ENCODE results near the gene FILIP1L. TPM values are rescaled to one million over a fixed set of nuclear protein-coding genes. Genes with fewer than 3 reads are reported as not detected.
A peak's percentile ranks its signal among the peaks of the same experiment; 100 is the strongest.

The FILIP1L gene
- total RNA-seq, 2 donors from 2014 or later, result 77.0 to 86.6 TPM

DNA sequence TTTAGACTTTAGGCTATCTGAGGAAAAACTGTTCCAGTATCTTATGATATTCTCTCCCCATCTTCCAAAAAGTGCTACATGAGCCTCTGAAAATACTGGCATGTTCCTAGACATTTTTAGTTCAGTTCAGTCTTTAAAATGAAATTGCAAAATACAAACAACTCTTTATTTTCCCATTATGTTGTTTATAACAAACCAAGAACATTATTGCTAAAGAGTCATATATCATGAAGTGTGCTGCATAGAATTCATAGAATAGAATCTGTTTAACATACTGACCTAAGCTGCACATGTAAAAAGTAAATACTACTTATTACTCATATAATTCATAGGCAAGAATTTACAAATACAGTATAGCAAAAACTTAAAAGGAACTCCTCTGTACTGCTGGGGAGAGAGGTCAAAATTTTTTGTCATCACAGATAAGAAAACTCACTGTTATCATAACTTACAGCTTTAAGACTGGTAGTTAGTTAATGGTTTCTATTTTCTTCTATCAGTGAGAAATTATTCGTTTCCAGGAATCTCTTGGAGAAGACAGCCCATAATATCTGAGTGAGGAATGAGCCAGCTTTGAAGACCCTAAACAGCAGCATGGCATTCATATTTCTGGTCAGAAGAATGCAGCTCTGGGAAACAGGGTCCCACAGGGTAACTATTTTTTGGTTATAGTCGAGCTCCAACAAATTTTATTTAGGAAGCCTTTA is 32.2 kb downstream of the FILIP1L start:
- intact Hi-C loops (cut with DNase I), result no loop called here
- ATAC-seq (no peak), DNase-seq (no peak)

DNA sequence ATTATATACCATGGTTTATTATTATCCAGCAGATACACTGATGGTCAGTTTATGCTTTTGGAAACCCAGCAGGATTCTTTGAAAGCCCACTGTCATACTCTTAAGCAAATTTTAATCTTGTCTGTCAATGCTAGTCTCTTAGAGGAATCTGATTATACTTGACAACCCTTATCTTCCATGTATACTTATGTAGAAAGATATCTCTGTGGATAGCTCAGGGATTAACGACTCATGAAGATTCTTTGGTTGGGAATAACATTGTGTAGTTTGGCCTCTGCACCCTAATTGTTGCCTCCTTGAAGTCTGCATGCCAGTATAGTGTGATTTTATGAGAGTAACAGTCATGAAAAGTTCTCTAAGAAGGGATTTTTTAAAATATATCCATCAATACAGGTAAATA is 33.0 kb downstream of the FILIP1L start:
- ATAC-seq (no peak), DNase-seq (no peak)
- intact Hi-C loops (cut with DNase I), result no loop called here

DNA sequence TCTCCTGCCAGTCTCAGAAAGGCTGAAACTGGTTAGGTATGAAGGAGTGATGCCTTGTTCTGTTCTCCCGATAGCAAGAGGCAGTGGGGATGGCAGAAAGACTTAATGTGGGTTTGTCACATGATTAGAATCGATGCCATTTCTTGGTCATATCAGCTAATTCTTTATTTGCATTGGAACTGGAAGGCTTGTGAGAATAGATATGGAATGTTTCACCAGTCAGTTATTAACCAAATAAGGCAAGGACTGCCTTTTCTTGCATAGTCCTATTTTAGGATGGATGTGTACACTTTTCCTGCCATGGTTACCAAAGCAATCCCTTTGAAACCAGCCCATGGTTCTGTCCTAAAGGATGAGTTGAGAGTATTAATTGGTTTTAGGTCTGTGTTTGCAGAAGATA is 33.7 kb downstream of the FILIP1L start:
- peak; percentile 29 to 36 for ATAC-seq
- no peak for DNase-seq
- intact Hi-C loops (cut with DNase I), result no loop called here

DNA sequence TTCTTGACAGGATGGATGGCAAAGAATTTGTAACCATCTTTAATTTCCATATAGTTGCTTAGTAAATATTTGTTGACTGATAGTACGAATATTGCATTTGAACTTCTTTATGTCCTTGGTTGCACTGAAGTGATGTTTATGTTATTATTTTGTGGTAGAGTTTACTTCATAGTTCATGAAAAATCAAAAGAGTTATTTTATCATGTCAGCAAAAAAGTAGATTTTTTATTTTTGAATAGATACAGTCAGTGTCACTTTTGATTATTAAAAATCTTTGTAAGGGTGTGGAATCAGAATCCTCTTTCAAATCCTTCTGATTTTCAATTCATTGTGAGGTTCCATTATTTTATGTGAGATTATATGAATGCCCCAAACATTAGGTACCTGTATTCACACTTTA is 35.0 kb downstream of the FILIP1L start:
- no peak for ATAC-seq
- DNase-seq, result no peak
- intact Hi-C loops (cut with DNase I), result no loop called here

DNA sequence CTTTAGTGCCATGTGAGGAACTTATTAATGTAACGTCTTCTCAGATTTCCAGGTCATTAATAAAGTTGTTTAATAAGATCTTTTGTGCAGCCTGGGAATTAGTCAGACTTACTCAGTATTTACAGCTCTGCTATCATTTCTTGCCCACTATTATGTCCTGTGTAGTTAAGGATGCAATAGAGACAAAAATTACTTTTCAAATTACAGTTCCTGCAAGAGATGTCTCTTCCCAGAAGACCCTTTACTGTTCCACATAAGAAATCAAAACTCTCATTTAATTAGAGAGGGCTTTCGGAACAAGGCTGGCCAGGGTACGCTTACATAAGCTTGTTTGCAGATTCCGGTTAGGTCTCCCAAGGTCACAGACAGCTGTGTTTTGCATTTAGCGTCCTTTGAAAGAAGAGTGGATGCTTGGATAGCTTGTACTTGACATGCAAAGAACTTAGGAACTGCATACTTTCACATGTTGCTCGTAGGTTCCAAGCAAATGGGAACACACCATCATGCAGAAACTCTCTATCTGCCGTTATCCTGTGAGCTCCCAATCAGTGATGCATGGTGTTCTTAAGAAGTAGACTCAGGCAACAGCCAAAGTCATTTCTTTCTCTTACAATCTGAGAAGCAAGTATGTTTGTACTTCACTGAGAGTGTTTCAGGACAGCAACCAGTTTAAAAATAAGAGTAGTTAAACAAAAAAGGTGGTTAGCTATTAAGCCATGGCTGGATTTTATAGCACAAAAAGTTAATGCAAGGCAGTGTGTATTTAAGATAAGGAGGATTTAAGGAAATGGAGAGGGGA is 37.4 kb downstream of the FILIP1L start:
- ATAC-seq (peak in 1 of 2 donors; percentile 35), DNase-seq (no peak)
- intact Hi-C loops (cut with DNase I), result no loop called here

DNA sequence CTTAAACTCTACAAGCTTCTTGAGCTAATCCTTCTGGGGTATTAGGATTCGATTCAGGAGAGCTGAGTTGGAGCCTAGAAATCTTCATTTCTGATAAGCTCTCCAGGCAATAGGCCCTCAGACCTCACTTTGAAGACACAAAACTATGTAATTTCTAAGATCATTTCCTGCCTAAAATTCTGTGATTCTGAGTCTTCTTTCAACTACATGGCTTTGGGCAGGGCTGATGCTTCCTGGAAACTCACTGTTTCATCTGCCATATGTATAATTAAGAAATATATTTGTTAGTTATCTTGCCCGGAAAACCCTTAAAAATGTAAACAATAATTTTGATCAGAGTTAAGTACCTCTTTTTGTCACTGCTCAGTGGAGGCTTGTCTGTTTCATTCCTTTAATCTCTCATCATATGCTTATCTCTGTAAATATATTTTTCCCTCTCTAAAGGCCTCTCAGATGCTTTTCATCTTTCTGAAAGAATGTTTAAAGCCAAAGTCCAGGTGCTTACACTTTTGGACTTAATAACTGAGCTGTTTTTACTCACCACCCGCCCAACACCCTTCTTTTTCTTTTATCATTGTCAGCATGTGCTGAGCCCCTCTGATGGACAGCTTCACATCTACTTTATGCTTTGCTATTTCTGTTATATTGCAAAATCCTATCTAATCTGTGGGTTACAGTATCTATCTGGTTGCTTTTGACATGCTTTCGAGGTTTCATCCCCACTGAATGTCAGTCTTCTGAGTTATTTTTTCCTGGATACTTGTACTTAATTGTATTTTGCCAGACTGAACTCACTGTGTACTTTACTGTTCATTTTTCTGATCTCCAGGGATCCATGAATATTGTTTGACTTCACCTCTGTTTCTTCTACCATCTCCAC is 38.2 kb downstream of the FILIP1L start:
- DNase-seq (no peak), ATAC-seq (no peak)
- intact Hi-C loops (cut with DNase I), result no loop called here

DNA sequence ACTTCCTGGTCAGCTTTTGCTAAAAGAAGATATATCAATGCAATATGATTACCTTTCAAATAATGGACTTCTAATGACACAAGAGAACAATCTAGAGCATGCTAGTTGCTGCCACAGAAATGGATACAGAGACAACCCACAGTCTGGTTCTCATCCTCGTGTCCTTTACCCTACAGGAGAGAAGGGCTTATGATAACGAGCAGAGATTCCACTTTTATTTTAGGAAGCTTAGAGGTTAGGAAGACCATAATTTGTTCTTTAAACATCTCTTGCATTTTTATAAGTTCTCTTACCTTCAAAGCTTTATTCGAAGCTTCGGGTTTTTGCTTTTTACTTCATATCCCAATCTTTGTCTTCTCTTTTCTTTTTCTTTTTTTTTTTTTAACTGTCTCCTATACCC is 39.1 kb downstream of the FILIP1L start:
- ATAC-seq, result no peak
- intact Hi-C loops (cut with DNase I), result no loop called here
- no peak for DNase-seq

DNA sequence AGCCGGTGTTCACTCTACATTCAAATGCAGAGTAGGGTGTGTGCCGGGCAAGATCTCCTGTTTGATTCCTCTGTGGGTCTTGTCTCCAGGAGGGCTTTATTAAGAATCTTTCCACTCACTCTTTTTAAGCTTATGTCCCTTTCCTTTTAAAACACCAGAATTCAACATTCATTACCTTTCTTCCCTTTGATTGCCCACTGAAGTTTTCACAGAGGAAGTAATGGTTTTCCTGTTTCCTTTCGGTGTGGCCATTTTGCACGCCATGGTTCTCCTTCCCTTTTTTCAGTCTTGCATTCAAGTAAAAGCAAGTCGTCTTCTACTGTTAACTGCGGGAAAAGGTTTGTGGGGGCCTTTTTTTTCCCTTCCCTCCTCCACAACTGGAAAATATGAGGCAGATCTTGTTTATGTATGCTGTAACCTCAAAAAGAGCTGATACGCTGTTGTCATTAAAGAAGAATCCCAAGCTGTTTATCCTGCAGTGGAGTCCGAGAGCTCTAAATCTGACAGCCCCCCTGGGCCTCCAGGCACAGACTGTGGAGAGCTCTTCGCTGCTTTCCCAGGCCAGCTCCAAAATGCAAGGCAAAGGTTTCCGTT is 40.5 kb downstream of the FILIP1L start:
- intact Hi-C loops (cut with DNase I), result loop anchor here in 1 of 2 donors (5.0 kb wide), 1 partner anchor 38 kb away; the partner anchor contains the start of gene FILIP1L
- DNase-seq (no peak), ATAC-seq (peak; percentile 62 to 63)

DNA sequence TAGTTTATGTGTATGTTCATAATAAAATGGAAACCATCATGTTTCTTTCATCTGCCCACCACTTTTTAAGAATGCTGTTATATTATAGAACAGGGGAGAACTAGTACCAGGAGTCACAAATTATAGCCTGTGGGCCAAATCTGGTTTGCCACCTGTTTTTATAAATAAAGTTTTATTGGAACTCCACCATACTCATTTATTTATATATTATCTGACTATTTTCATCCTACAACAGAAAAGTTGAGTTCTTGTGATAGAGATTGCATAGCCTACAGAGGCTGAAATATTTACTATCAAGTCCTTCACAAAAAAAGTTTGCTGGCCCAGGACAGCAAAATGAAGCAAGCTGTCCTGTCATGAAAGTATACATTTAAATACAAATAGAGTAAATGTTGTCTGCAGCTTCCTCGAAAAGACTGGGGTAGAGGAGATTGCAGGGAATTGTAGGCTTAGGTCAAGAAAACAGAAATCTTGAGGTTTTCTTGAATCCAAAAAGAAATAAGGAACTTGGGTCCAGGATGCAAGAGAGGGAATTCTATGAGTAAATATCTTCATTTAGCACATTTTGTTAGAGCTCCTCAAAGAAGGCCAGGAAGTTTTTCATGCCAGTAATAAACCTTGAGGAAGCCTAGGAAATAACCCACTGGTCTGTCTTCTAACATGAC is 41.1 kb downstream of the FILIP1L start:
- DNase-seq, result no peak
- no peak for ATAC-seq
- intact Hi-C loops (cut with DNase I), result loop anchor here in 1 of 2 donors (5.0 kb wide), 1 partner anchor 39 kb away; the partner anchor contains the start of gene FILIP1L

DNA sequence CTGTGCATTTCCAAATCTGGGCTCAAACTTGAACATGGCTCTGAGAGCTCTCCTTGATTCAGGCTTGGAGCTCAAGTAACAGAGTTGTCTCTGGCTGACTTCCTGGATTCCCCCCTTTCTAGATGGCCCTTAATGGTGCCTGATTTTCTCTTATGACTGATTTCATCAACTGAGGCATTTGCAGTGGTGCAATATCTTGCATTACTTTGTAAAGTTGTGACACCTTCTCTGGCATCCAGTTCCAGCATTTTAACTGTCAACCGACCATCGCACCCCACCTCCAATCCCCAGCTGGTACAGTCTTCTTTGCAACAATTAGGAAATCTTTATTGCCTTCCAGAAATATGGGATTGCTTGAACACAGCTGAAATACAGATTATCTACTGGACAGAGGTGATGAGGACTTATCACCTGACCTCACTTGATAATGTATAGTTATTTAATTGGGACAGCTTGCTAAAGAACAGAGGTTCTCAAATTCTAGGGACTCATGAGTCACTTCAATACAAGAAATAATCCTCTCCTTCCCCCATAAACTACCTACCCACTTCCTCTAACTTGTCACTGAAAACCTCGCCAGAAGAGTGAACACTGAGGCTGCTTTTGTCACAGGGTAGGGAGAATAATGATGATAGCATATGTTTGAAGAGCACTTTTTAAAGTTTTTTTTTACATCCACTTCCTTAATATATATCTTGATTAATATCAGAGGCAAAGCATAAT is 41.8 kb downstream of the FILIP1L start:
- DNase-seq, result no peak
- ATAC-seq, result peak; percentile 9 to 35
- intact Hi-C loops (cut with DNase I), result loop anchor here in 1 of 2 donors (5.0 kb wide), 1 partner anchor 40 kb away; the partner anchor contains the start of gene FILIP1L

DNA sequence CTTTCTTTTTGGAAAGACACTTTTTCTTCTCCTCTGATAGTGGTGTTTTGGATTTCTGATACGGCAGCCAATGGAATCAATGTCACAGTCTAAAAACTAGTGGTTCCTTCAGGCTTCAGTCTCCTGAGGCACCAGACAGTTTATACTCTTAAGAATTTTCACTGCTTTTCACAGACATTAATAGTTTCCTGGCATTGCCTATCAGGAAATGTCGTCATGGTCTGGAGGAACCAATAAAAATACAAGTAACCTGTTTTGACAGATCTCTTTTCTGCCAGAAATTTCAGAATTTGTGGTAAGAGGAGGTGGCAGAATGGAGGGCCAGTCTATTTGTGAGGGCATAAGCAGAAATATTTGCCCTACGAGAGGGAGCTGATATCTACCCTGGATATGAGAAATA is 44.8 kb downstream of the FILIP1L start:
- intact Hi-C loops (cut with DNase I), result loop anchor here (1.0 to 5.0 kb wide), 2 partner anchors 183 kb away; no protein-coding TSS in a partner anchor
- no peak for ATAC-seq
- DNase-seq, result no peak

DNA sequence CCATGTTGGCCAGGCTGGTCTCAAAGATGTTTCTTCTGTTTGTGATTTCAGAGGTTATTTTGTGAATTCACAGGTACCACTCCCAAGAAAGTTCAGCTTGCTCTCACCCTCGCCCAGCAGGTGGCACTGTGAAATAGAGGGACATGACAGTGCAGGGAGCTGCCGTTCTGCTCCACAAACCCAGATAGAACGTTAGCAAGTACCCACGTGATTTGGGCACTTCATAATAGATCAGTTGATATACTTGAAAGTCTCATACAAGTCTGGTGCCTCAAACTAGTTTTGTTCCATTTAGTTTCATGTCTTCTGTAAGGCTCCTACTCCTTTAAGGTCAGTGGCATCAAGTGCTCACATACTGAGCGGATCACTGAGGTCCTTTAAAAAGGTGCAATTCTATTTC is 45.5 kb downstream of the FILIP1L start:
- DNase-seq (peak; percentile 81), ATAC-seq (peak; percentile 86 to 87)
- intact Hi-C loops (cut with DNase I), result loop anchor here (1.0 to 5.0 kb wide), 2 partner anchors 183 kb away; no protein-coding TSS in a partner anchor

DNA sequence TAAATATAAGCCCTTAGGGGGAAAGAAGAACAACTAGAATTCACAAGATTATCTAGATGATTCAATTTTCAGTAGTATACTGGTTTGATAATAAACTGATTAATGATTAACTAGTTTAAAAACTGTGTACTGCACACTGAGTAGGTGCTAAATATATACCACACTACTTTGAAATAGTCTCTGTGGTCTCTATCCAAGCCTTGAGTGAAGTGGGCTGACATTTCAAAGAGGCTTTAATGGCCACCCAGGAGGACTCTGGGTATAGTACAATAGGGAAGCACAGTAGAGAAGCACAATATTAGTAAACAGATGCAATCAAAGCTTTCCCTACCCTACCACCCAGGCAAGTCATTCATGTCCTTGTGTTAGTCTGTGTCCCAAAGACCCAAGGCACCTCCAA is 46.7 kb downstream of the FILIP1L start:
- ATAC-seq, result no peak
- intact Hi-C loops (cut with DNase I), result loop anchor here in 1 of 2 donors (5.0 kb wide), 1 partner anchor 185 kb away; no protein-coding TSS in a partner anchor

DNA sequence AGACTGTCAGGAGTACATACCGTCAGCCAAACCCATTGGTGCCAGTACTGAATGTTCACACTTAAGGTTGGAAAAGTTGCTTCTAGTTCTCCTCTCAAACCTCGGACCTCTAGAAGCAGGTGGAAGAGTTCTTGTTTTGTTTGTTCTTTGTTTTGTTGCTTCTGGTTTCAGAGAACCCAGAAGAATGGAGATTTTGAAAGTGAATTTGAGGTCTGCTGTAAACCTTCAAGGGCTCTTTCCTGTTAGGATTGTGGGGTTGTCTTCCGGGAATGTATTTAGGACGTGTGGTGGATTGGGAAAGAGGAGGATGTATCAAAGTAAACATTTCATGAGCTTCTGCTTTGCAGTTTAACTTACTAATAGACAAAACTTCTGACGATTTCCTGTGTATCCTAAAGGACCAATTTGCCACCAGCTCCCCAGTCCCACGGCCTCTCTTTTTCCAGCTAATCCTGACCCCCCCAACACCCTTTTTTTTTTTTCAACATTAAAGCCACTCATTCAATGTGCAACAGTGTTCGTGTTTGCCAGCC is 50.3 kb downstream of the FILIP1L start:
- DNase-seq (no peak), ATAC-seq (no peak)
- intact Hi-C loops (cut with DNase I), result no loop called here

More for the DNA sequence above, 46.7 kb downstream of the FILIP1L start:
- no peak for DNase-seq

DNA sequence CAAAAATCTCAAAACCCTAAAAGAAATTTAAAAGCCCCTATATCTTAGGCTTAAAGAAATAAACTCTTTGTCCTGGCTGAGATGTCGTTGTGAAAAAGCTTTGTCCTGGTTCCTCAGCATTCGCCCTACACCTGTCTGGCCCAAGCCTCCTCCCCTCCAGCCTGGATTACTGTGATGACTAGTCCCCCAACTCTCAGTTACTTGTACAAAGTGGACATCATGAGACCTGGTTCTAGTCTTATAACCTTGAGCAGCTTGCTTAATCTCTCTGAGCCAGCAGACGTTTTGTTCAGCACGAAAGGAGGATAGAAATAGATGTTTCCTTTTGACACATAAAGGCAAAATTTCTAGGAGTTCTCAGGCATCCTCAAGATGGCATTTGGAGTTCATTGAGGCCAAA is 51.6 kb downstream of the FILIP1L start:
- ATAC-seq (no peak), DNase-seq (no peak)
- intact Hi-C loops (cut with DNase I), result no loop called here

DNA sequence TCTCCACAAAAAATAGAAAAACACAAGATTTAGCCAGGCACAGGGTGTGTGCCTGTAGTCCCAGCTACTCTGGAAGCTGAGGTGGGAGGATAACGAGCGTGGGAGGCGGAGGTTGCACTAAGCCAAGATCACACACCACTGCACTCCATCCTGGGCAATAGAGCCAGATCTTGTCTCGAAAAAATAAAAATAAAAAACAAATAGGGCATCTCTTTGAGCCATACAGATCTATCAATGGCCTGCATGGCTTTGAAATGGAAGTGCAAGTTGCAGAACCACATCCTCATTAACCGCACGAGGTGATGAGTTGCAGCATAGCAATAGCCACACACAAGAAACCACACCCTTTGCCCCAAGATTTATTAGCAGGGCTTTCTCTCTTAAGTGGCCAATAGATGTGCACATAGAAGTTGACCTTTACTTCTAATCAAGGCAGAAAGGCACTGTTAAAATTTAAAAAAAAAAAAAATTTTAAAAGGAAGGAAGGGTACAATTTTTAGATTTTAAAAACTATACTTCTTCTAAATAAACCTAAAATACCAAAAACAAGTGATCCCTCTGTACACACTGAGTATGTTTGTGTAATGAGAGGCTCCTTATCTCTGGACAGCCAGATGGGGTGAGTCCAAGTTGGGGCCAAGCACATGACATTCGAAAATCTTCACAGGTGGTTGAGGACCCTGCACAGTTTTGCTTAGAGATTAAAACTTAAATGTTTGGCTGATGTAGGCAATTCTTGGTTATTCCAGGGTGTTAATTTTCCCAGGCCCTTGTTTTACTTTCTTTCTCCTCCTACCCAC is 53.4 kb downstream of the FILIP1L start:
- peak in 1 of 2 donors; percentile 45 for ATAC-seq
- intact Hi-C loops (cut with DNase I), result no loop called here
- DNase-seq, result no peak

DNA sequence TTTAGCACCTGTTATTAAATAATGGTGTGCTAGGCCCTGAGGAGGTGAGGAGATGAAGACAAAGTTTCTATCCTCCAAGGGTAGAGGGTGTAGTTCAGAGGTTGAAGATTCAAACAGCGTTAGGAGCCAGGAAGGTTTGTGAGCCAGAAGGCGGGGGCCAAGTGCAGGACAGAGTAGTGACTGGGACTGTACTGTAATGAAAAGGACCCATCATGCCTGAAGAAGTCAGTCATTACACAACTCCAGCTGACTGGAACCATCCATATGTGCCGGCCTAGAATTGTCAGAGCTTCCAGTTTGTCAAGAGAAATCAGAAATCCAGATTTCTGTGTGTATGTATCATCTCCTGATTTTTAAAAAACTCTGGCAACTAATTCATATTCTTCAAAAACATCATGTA is 54.8 kb downstream of the FILIP1L start:
- intact Hi-C loops (cut with DNase I), result loop anchor here in 1 of 2 donors (5.0 kb wide), 1 partner anchor 217 kb away; no protein-coding TSS in a partner anchor
- ATAC-seq (peak in 1 of 2 donors; percentile 50), DNase-seq (no peak)

Measured in left cardiac atrium (tissue), 4 donors.